Glutamatergic neuron (in vitro differentiated cells): ENCODE data around the gene LEF1. TPM values are rescaled to one million over a fixed set of nuclear protein-coding genes. Genes with fewer than 3 reads are reported as not detected.

Experiments used
- DNase-seq: peaks from one replicate; pipeline ENCODE4 v3.0.0; 2022
- H3K27ac Mint-ChIP-seq: one replicate; pipeline ENCODE4 v1.8.0; 2020; ENCODE audit warnings: mild to moderate bottlenecking, mixed read lengths, inconsistent platforms; ENCODE audit not compliant: unreplicated experiment
- H3K27me3 Mint-ChIP-seq: one replicate; pipeline ENCODE4 v1.8.0; 2020; ENCODE audit warnings: mild to moderate bottlenecking, moderate library complexity, mixed read lengths, inconsistent platforms; ENCODE audit not compliant: unreplicated experiment
- H3K36me3 Mint-ChIP-seq: one replicate; pipeline ENCODE4 v1.8.0; 2020; ENCODE audit warnings: mild to moderate bottlenecking, mixed read lengths, inconsistent platforms; ENCODE audit not compliant: unreplicated experiment
- H3K4me1 Mint-ChIP-seq: one replicate; pipeline ENCODE4 v1.8.0; 2020; ENCODE audit warnings: mild to moderate bottlenecking, low read depth, mixed read lengths, inconsistent platforms; ENCODE audit not compliant: unreplicated experiment
- H3K4me3 Mint-ChIP-seq: one replicate; pipeline ENCODE4 v1.8.0; 2020; ENCODE audit warnings: mild to moderate bottlenecking, mixed read lengths, inconsistent platforms; ENCODE audit not compliant: unreplicated experiment
- H3K9me3 Mint-ChIP-seq: one replicate; pipeline ENCODE4 v1.8.0; 2020; ENCODE audit warnings: mild to moderate bottlenecking, moderate library complexity, mixed read lengths, inconsistent platforms; ENCODE audit not compliant: unreplicated experiment
- CTCF ChIP-seq: fragments of 200-600 bp; sonication (generic); IDR thresholded peaks from one replicate; pipeline ENCODE4 v1.5.0; 2021; ENCODE audit not compliant: partially characterized antibody, unreplicated experiment
- total RNA-seq: library from RNA; stranded (reverse); fragmentation: NEBNext Ultra II Directional; extraction: Animal tissue kit (Norgen Biotek cat#: 25700); gene quantifications from one replicate; pipeline ENCODE4 v1.2.1, GENCODE V29; 2021; ENCODE audit not compliant: unreplicated experiment

LEF1 gene
- total RNA-seq, 1 donor from 2014 or later = 0.98 TPM

GRCh38 chr4:108034565-108034964, 134.2 kb downstream of the LEF1 start:
- H3K36me3 Mint-ChIP-seq = no peaks in the 10 kb centered on the region
- no peak overlapping the region for H3K4me3 Mint-ChIP-seq
- H3K9me3 Mint-ChIP-seq = peaks cover 3% of the 10 kb centered on the region
- TF ChIP-seq CTCF = no peak
- DNase-seq = no peak
- no peak overlapping the region for H3K27ac Mint-ChIP-seq
- peaks cover 12% of the 10 kb centered on the region for H3K4me1 Mint-ChIP-seq
- H3K27me3 Mint-ChIP-seq = no peaks in the 10 kb centered on the region

- peaks cover 3% of the 10 kb centered on the region for H3K9me3 Mint-ChIP-seq
- no peak overlapping the region for H3K27ac Mint-ChIP-seq
- TF ChIP-seq CTCF = no peak
- H3K4me3 Mint-ChIP-seq = no peak overlapping the region
- peaks cover 12% of the 10 kb centered on the region for H3K4me1 Mint-ChIP-seq
- H3K27me3 Mint-ChIP-seq = no peaks in the 10 kb centered on the region
- no peaks in the 10 kb centered on the region for H3K36me3 Mint-ChIP-seq
- DNase-seq = no peak
Measured at GRCh38 chr4:108033348-108033747, 135.4 kb downstream of the LEF1 start.

GRCh38 chr4:108031427-108032083, 137.2 kb downstream of the LEF1 start:
- Mint-ChIP-seq H3K36me3 (no peaks in the 10 kb centered on the region), H3K4me3 (no peak overlapping the region), H3K27me3 (no peaks in the 10 kb centered on the region), H3K4me1 (peaks cover 12% of the 10 kb centered on the region), H3K9me3 (peaks cover 1% of the 10 kb centered on the region), H3K27ac (no peak overlapping the region)
- no peak for TF ChIP-seq CTCF
- no peak for DNase-seq

GRCh38 chr4:108030332-108030731, 138.4 kb downstream of the LEF1 start:
- peak; percentile 60 for DNase-seq
- Mint-ChIP-seq H3K4me3 (no peak overlapping the region), H3K4me1 (peaks cover 12% of the 10 kb centered on the region), H3K9me3 (peaks cover 1% of the 10 kb centered on the region), H3K27ac (peak overlapping the region; percentile 73), H3K27me3 (no peaks in the 10 kb centered on the region), H3K36me3 (no peaks in the 10 kb centered on the region)
- peak; percentile 17 for TF ChIP-seq CTCF

- DNase-seq = no peak
- peaks cover 12% of the 10 kb centered on the region for H3K4me1 Mint-ChIP-seq
- H3K36me3 Mint-ChIP-seq = no peaks in the 10 kb centered on the region
- peaks cover 1% of the 10 kb centered on the region for H3K9me3 Mint-ChIP-seq
- peak overlapping the region; percentile 1 for H3K27ac Mint-ChIP-seq
- no peaks in the 10 kb centered on the region for H3K27me3 Mint-ChIP-seq
- no peak for TF ChIP-seq CTCF
- no peak overlapping the region for H3K4me3 Mint-ChIP-seq
Measured at GRCh38 chr4:108029731-108030130, 139.0 kb downstream of the LEF1 start.
